Muscle of leg (tissue), 11 donors: ENCODE measurements around the gene ARHGAP44. TPM values are rescaled to one million over a fixed set of nuclear protein-coding genes. Genes with fewer than 3 reads are reported as not detected.
A peak's percentile ranks its signal among the peaks of the same experiment; 100 is the strongest.

Experiments
- DNase-seq: peaks from one replicate; pipeline ENCODE4 v3.0.0; 2013
- H3K27ac ChIP-seq: one replicate; pipeline ENCODE4 v1.5.1; 2013; ENCODE audit warnings: mild to moderate bottlenecking, low read length, control low read depth
- H3K27me3 ChIP-seq: one replicate; pipeline ENCODE4 v1.6.1; 2013; ENCODE audit warnings: low read length; ENCODE audit not compliant: control insufficient read depth, insufficient read depth
- H3K36me3 ChIP-seq: one replicate; pipeline ENCODE4 v1.6.1; 2013; ENCODE audit warnings: low read length; ENCODE audit not compliant: control insufficient read depth, insufficient read depth
- H3K4me1 ChIP-seq: one replicate; pipeline ENCODE4 v1.6.1; 2013; ENCODE audit warnings: low read length; ENCODE audit not compliant: control insufficient read depth, insufficient read depth
- H3K4me3 ChIP-seq: one replicate; pipeline ENCODE4 v1.5.1; 2013; ENCODE audit warnings: low read length, control low read depth
- H3K9me3 ChIP-seq: replicated peaks from 2 replicates; pipeline ENCODE4 v1.6.1; 2013; ENCODE audit warnings: low read depth, low read length; ENCODE audit not compliant: control insufficient read depth
- WGBS: methylation state at CpG from one replicate; pipeline ENCODE4 v1.1.5; 2013; ENCODE audit warnings: missing lambda C conversion rate; ENCODE audit not compliant: insufficient coverage; 5-methylcytosine and 5-hydroxymethylcytosine counted together
- polyA plus RNA-seq, 8 donors: library from polyadenylated mRNA; unstranded; fragments of 120-200 nt; gene quantifications; one replicate each; pipeline versions ENCODE4 v1.2.1 to v1.2.3, GENCODE V29; 2013; ENCODE audit warnings: inconsistent platforms in 1 of 8, low replicate concordance in 1 of 8; ENCODE audit not compliant: insufficient read length in 8 of 8, insufficient read depth in 1 of 8
- total RNA-seq: library from RNA; stranded (reverse); fragments of 120-200 nt; gene quantifications from one replicate; pipeline ENCODE4 v1.2.4, GENCODE V29; 2013

ARHGAP44 gene
- total and polyA plus RNA-seq, 9 donors, result 3.0 to 5.5 (median 4.5) TPM

DNA sequence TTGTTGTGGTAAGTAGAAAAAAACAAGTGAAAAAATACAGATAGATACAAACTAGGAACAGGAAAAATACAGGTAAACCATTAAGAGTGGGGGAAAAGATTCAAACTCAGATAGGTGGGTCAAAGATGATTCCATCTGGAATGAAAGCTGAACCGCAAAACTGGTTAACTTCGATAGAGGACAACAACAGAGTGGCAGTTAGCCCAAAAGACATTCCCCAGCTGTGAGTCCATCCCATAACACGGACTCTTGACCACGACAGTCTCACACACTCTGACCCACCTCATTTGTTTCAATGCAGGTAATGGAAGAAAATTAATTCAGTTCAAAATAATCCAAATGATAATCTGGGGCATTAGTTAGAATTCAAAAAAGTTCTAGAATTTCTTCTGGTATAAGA, 215.0 kb downstream of the ARHGAP44 start:
- Histone ChIP-seq H3K9me3 (no peaks in the 10 kb centered on the region), H3K27ac (no peak overlapping the region), H3K4me1 (no peaks in the 10 kb centered on the region), H3K27me3 (no peaks in the 10 kb centered on the region), H3K4me3 (no peak overlapping the region), H3K36me3 (peaks cover 67% of the 10 kb centered on the region)
- no peak for DNase-seq
- no CpG with 5 or more reads among the region's 4 CpGs for WGBS

DNA sequence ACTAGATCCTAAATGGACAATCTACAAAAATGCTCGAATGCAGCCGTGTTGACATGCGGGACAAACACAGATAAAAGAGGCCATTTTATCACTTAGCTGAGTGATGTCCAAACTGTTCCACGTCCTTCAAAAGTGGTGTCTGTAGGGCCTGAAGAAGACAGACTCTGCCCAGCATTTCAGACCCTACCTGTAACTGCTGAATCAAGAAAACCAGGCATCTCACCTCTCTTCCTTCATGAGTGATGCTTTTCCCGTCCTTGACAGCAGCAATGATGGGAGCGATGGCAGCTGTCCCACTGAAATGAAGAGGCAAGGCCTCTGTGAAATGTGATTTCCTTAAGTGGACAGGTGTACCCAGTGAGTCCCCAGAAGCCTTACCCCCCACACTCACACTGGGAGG, 216.2 kb downstream of the ARHGAP44 start:
- Histone ChIP-seq H3K27me3 (no peaks in the 10 kb centered on the region), H3K9me3 (no peaks in the 10 kb centered on the region), H3K4me3 (no peak overlapping the region), H3K36me3 (peaks cover 66% of the 10 kb centered on the region), H3K4me1 (no peaks in the 10 kb centered on the region), H3K27ac (no peak overlapping the region)
- no peak for DNase-seq
- WGBS, result no CpG with 5 or more reads among the region's 6 CpGs

DNA sequence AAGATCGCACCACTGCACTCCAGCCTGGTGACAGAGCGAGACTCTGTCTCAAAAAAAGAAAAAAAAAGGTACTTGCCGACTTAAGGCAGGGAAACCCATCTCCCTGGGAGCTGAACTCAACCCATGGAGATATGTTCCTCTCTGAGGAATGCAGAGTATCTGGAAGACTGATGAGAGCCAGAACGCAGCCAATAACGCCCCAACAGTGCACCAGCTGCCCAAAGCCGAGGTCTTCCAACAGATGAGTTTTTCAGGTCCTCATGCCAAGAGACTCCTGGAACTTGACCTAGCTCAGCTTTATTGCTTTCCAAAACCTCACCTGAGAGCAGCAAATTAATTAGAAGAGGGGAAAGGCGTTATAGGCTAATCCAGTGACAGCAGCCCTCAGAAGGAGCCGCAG, 219.2 kb downstream of the ARHGAP44 start:
- Histone ChIP-seq H3K36me3 (peaks cover 64% of the 10 kb centered on the region), H3K4me3 (no peak overlapping the region), H3K27me3 (no peaks in the 10 kb centered on the region), H3K27ac (no peak overlapping the region), H3K9me3 (no peaks in the 10 kb centered on the region), H3K4me1 (no peaks in the 10 kb centered on the region)
- 83% methylated on average over 8 of the region's 8 CpGs for WGBS
- DNase-seq, result no peak

DNA sequence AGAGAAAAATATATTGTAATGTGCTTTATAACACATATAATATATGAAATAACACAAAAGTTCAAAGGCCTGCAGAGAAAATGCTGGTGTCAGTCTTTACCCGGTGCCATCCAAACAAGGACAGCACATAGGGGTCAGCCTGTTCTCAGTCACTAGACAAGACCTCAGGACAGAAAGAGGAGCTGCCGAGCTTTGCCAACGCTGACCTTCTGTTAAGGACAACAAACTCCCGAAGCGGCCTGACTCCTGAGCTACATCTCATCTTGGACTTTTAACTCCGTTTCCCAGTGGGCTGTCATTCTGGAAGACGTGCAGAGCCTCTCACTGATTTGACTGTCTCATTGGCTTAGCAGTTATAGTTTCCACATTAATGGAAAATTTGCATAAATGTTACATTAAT, 221.7 kb downstream of the ARHGAP44 start:
- no peak overlapping the region for H3K4me3 ChIP-seq
- WGBS, result 88% methylated on average over 5 of the region's 7 CpGs
- H3K27ac ChIP-seq, result no peak overlapping the region
- H3K4me1 ChIP-seq, result no peaks in the 10 kb centered on the region
- no peaks in the 10 kb centered on the region for H3K9me3 ChIP-seq
- no peak for DNase-seq
- H3K27me3 ChIP-seq, result no peaks in the 10 kb centered on the region
- peaks cover 64% of the 10 kb centered on the region for H3K36me3 ChIP-seq

DNA sequence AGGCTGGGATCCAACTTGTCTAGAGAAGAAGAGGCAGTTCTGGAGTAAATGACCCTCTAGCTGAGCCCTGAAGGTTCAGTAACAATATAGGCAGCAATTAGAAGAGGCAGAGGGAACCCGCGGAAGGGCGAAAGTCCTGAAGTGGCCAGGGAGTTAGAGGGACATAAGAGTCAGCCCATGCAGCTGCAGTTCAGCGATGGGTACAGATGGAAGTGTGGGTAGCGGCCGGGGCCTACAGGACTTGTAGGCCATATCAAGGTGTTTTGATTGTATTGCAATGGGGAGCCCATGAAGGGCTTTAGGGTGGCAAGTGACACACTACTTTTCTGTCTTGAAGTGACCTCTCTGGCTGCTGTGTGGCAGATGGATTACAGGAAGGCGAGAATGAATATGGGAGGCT, 225.5 kb downstream of the ARHGAP44 start:
- peaks cover 4% of the 10 kb centered on the region for H3K4me1 ChIP-seq
- DNase-seq, result no peak
- H3K27me3 ChIP-seq, result no peaks in the 10 kb centered on the region
- no peak overlapping the region for H3K27ac ChIP-seq
- H3K4me3 ChIP-seq, result no peak overlapping the region
- no peaks in the 10 kb centered on the region for H3K9me3 ChIP-seq
- peaks cover 48% of the 10 kb centered on the region for H3K36me3 ChIP-seq
- WGBS, result 96% methylated on average over 7 of the region's 7 CpGs

DNA sequence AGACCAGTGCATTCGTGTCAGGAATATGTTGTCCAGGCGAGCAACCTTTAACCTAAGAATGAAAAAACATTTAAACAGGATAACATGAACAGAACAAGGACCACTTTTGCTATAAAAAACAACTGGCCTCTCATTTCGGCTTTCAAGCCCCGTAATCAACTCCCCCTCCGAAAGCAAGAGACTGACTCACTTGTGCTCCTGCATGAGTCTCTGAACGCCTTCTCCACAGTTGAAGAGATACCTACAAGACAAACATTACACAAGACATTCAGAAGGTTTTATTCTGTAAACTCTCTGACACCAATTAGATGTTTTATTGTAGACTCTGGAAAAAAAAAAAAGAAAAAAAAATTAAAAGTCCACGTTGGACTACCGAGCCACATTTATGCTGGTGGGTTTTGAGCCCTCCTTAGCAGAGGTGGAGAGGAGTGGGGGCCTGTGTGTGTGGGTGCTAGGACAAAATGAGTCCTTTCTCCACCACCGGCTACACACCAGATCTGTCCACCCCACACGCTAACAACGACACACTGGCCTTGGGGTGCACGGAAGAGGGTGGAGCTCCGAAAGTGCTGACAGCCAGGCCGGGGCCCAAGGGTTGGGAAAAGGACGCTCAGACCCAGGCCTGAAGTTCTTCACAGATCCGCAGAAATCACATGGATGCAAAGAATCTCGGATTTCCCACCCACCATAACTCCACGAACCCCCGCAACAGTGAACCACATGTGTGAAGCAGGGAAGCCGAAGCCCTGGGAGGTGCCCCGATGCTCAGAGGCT, 227.8 kb downstream of the ARHGAP44 start:
- Histone ChIP-seq H3K4me3 (peak overlapping the region; percentile 75), H3K4me1 (peaks cover 4% of the 10 kb centered on the region), H3K27me3 (no peaks in the 10 kb centered on the region), H3K36me3 (peaks cover 29% of the 10 kb centered on the region), H3K27ac (peak overlapping the region; percentile 9), H3K9me3 (no peaks in the 10 kb centered on the region)
- no peak for DNase-seq
- WGBS, result 12% methylated on average over 9 of the region's 21 CpGs

DNA sequence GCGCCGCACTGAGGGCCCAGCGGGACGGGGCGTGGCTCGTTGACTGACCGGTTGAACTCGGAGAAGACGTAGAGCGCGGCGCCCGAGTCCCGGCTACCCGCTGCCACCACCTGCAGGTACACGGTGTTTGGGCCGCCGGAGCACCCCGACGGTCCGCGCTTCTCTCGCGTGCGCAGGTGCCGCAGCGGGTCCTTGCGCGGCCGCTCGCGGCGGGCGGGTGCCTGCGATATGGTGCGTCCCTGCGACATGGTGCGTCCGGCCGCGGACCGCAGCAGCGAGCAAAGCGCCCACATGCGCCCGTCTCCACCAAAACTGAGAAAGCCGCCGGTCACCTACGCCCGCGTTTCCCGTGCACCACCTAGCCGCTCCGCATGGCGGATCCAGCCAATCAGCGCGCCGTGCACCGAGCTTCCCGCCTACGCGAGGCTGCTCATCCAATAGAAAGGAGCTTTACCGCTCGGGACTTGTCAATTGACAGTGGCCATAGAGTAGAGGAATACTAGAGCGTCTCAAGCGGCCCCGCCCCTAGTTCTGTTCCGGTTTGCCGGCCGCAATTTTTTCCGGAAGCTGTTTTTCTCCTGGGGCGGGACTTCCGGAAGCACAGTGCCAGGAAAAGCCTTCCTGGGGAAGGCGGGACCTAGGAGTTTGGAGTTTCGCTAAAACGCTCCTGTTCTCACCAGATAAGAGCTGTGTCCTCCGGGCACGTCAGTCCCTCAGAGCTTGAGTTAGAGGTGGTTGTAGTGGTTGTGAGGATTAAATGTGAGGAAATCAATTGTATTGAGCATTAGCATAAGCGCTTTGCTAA, 228.6 kb downstream of the ARHGAP44 start, which contains the start of gene ELAC2:
Gene ELAC2, minus strand, starts transcription at position 373 of the 805 bp plus-strand sequence. Its CDS starts 80 bp downstream, at position 293.
- Histone ChIP-seq H3K27ac (peak within 1 kb of the TSS; percentile 88), H3K27me3 (no peaks in the 10 kb centered on the region), H3K4me1 (peaks cover 4% of the 10 kb centered on the region), H3K4me3 (peak within 1 kb of the TSS; percentile 75), H3K9me3 (no peaks in the 10 kb centered on the region), H3K36me3 (peaks cover 26% of the 10 kb centered on the region)
- DNase-seq, result peak; percentile 100
- WGBS, result under 1% methylated on average over 75 of the region's 79 CpGs

DNA sequence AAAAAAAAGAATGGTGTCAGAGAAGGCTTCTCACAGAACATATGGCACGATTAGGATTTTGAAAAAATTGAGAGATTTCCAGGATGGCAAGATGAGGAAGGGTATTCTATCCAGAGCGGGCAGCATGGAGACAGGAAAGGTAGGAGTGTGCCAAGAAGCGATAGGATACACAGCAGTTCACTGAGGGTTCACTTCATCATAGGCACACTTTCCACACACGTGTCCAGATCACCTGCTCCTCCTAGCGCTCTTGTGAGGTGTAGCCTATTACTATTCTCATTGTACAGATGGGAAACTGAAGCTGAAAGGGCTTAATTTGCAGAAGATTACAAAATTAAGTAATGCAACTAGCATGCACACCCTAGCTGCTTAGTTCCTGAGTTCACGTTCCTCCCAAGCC, 234.7 kb downstream of the ARHGAP44 start:
- WGBS, result no CpG with 5 or more reads among the region's 6 CpGs
- Histone ChIP-seq H3K4me3 (no peak overlapping the region), H3K27ac (no peak overlapping the region), H3K4me1 (no peaks in the 10 kb centered on the region), H3K36me3 (no peaks in the 10 kb centered on the region), H3K9me3 (no peaks in the 10 kb centered on the region), H3K27me3 (no peaks in the 10 kb centered on the region)
- DNase-seq, result no peak

DNA sequence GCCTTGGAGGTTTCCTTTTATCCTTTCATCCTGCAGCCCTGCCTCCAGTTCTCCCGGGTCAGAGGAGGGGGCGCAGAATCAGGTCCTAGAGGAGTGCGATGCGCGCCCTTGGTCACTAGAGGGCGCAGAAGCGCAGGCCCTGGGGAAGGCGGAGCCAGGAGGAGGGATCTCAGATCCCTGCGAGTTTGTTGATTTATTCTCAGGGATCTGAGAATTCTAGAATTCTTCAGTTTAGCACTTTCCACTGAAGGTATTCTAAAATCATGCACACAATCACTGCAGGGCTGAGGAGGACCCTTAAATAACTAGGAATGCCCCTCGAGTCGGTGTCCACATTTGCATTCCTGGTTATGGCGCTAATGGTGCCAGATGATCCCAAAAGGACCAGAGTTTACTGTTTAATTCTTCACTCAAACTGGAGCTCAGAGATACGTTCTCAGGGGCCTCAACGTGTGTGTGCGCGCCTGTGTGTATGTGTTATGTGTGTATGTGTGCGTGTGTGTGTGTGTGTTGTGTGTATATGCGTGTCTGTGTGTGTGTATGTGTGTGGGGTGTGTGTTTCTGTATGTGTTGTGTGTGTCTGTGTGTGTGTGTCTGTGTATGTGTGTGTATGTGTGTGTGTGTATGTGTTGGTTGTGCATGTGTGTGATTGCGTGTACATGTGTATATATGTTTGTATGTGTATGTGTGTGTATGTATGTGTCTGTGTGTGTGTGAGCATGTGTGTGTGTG, 235.4 kb downstream of the ARHGAP44 start:
- Histone ChIP-seq H3K27me3 (no peaks in the 10 kb centered on the region), H3K9me3 (no peaks in the 10 kb centered on the region), H3K4me1 (no peaks in the 10 kb centered on the region), H3K36me3 (no peaks in the 10 kb centered on the region), H3K27ac (no peak overlapping the region), H3K4me3 (no peak overlapping the region)
- peak; percentile 68 for DNase-seq
- 65% methylated on average over 9 of the region's 19 CpGs for WGBS

DNA sequence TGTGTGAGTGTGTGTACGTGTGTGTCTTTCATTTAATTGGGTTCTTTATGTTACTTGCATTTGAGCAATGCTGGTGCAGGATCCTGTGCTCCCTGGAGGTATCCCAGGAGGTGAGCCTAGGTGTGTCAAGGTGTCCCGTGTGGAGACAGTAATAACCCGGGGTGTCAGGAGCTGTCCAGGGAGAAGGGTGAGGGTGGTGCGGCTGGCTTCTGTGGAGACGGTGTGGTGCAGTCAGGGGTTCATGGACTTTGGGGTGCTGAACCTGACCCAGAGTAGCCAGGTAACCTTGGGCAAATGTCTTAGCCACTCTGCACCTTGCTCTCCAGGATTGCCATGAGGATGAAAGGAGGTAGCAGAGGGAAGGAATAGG, 235.9 kb downstream of the ARHGAP44 start:
- WGBS, result 81% methylated on average over 5 of the region's 5 CpGs
- Histone ChIP-seq H3K4me1 (no peaks in the 10 kb centered on the region), H3K27me3 (no peaks in the 10 kb centered on the region), H3K4me3 (no peak overlapping the region), H3K36me3 (no peaks in the 10 kb centered on the region), H3K27ac (no peak overlapping the region), H3K9me3 (no peaks in the 10 kb centered on the region)
- no peak for DNase-seq
